ENCODE results near the gene AFF2. TPM values are rescaled to one million over a fixed set of nuclear protein-coding genes. Genes with fewer than 3 reads are reported as not detected.

AFF2 gene
- total RNA-seq, 4 donors from 2014 or later: 0.09 to 2.5 (median 0.65) TPM

DNA sequence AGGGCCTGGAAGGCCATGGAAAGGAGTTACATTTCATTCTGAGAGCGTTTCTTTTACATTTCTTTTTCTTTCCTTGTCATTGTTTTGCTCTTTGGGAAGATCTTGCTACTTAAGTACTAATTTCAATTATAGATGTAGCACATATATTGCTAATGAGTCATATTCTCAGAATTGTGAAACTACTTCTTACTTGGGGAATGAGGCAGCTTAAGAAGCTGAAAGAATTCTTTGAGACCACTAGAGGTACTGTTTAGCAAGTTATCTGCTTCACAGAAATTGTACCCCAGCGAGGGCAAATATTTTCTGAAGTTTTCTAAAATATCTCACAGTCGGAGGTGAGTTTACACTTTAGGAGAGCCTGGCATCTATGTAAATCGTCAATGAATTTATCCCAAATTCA, 100.6 kb downstream of the AFF2 start:
- no peak for DNase-seq
- intact Hi-C loops (cut with DNase I): no loop called here
- H3K4me3 ChIP-seq: no peak overlapping the region
- no peaks in the 10 kb centered on the region for H3K27me3 ChIP-seq
- no peaks in the 10 kb centered on the region for H3K9me3 ChIP-seq
- 40 to 46% methylated on average over 4 of the region's 4 CpGs for WGBS, 2 donors
- no peaks in the 10 kb centered on the region for H3K36me3 ChIP-seq
- TF ChIP-seq, protein P1, sequence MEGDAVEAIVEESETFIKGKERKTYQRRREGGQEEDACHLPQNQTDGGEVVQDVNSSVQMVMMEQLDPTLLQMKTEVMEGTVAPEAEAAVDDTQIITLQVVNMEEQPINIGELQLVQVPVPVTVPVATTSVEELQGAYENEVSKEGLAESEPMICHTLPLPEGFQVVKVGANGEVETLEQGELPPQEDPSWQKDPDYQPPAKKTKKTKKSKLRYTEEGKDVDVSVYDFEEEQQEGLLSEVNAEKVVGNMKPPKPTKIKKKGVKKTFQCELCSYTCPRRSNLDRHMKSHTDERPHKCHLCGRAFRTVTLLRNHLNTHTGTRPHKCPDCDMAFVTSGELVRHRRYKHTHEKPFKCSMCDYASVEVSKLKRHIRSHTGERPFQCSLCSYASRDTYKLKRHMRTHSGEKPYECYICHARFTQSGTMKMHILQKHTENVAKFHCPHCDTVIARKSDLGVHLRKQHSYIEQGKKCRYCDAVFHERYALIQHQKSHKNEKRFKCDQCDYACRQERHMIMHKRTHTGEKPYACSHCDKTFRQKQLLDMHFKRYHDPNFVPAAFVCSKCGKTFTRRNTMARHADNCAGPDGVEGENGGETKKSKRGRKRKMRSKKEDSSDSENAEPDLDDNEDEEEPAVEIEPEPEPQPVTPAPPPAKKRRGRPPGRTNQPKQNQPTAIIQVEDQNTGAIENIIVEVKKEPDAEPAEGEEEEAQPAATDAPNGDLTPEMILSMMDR (IDR thresholded peaks at IDR 0.05): no peak
- TF ChIP-seq POLR2A (IDR thresholded peaks at IDR 0.05): no peak
- no peak overlapping the region for H3K27ac ChIP-seq
- H3K4me1 ChIP-seq: no peaks in the 10 kb centered on the region

DNA sequence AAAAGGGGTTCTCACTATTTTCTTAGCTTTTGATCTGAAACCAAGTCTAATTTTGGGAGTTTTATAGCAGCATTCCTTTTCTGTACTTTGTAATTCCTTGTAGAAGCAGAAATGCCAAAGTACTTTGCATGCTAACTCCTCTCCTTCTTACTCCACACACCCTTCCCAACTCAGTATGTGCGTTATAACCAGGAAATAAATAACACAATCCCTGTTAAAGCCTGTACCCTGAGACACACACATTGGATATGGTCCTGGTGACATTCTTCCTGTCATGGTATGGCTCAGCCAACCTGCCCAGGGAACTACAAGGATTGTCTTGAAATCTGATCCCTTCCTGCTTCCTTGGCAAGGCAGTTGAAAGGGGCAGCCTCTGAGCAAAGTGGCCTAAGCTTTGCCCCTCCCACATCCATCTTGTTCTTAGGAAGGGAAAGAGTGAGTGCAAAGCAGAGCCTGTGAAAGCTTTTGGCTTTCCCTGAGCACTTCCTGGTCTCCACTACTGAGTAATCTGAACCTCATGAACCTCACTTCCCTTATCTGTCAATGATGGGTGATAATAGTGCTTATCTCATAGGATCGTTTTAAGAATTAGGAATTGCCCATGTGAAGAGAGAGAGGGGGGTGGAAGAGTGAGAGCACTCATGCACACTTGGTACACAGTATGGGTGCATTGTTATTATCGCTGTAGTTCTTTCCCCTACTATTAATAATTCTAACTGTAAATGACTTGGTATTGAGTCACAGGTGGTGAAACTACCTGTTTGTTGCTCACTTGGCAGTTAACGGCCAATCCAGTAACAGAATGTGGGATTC, 109.3 kb downstream of the AFF2 start:
- H3K27ac ChIP-seq: no peak overlapping the region
- WGBS, 2 donors: 43 to 46% methylated on average over 4 of the region's 4 CpGs
- no peaks in the 10 kb centered on the region for H3K27me3 ChIP-seq
- H3K9me3 ChIP-seq: no peaks in the 10 kb centered on the region
- DNase-seq: no peak
- intact Hi-C loops (cut with DNase I): no loop called here
- H3K4me3 ChIP-seq: no peak overlapping the region
- no peak for TF ChIP-seq POLR2A (IDR thresholded peaks at IDR 0.05)
- TF ChIP-seq, protein P1 (IDR thresholded peaks at IDR 0.05): no peak
- H3K36me3 ChIP-seq: no peaks in the 10 kb centered on the region
- no peaks in the 10 kb centered on the region for H3K4me1 ChIP-seq

DNA sequence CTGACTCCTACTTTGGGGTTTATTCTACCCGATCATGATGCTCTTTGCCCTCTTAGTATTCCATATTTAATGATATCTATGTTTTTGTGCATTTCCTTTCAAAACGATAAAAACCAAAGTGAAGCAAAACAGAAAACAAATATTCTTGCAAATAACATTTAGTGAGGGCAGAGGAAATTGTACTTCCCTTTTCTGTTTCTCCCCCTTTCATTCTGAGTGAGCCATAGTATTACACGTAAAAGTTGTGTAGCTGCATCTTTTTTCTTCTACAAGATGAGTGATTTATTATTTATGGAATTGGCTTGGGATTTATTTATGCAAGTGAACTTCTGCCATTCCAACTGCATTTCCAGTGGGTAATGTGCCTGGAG, 109.9 kb downstream of the AFF2 start:
- no peak for DNase-seq
- intact Hi-C loops (cut with DNase I): no loop called here
- no peaks in the 10 kb centered on the region for H3K27me3 ChIP-seq
- WGBS, 2 donors: 47 to 76% methylated on average over 3 of the region's 3 CpGs
- H3K4me3 ChIP-seq: no peak overlapping the region
- no peaks in the 10 kb centered on the region for H3K4me1 ChIP-seq
- no peaks in the 10 kb centered on the region for H3K36me3 ChIP-seq
- H3K9me3 ChIP-seq: no peaks in the 10 kb centered on the region
- no peak overlapping the region for H3K27ac ChIP-seq
- TF ChIP-seq, protein P1 (IDR thresholded peaks at IDR 0.05): no peak
- no peak for TF ChIP-seq POLR2A (IDR thresholded peaks at IDR 0.05)

DNA sequence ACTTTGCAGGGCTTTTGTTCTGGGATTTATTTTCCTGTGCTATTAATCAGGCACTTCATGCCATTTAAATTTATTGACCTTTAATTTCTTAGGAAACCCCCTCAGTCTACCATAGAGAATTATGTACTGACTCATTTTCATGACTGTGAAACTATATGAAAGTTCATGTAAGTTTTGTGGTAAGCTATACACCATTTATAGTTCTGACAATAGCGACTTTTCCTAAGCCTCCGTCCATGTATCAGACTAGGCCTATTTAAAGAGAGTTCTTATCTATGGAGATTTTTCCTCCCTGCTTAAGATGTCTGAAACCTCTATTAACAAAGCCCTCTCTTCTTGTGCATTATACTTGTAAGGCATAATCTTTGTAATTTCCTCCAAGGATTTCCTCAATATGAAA, 111.6 kb downstream of the AFF2 start:
- WGBS, 2 donors: 41 to 57% methylated on average over 2 of the region's 2 CpGs
- intact Hi-C loops (cut with DNase I): no loop called here
- no peak overlapping the region for H3K4me3 ChIP-seq
- no peaks in the 10 kb centered on the region for H3K9me3 ChIP-seq
- no peak overlapping the region for H3K27ac ChIP-seq
- no peaks in the 10 kb centered on the region for H3K4me1 ChIP-seq
- TF ChIP-seq POLR2A (IDR thresholded peaks at IDR 0.05): no peak
- TF ChIP-seq, protein P1 (IDR thresholded peaks at IDR 0.05): no peak
- DNase-seq: no peak
- H3K27me3 ChIP-seq: no peaks in the 10 kb centered on the region
- no peaks in the 10 kb centered on the region for H3K36me3 ChIP-seq

DNA sequence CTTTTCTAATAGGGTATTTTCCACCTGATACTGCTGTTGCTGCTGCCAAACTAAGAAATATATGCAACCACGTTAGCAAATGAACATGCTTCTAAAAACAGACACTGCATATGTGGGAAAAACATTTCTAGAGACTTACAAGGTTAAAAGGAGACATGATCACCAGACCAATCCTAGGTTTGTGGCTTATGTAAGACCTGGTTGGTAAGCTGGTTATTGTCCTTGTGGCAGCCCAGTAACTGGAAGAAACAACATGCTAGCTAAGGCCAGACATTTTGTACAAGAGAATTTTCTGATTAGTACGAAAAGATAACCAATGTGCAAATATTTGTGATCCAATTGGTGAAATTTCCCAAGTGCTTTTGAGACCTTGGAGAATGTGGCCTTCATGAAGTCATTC, 112.0 kb downstream of the AFF2 start:
- Histone ChIP-seq H3K27me3 (no peaks in the 10 kb centered on the region), H3K4me1 (no peaks in the 10 kb centered on the region), H3K4me3 (no peak overlapping the region), H3K27ac (no peak overlapping the region), H3K36me3 (no peaks in the 10 kb centered on the region), H3K9me3 (no peaks in the 10 kb centered on the region)
- intact Hi-C loops (cut with DNase I): no loop called here
- 35 to 43% methylated on average over 2 of the region's 2 CpGs for WGBS, 2 donors
- no peak for TF ChIP-seq POLR2A (IDR thresholded peaks at IDR 0.05)
- TF ChIP-seq, protein P1 (IDR thresholded peaks at IDR 0.05): no peak
- DNase-seq: no peak

Data from esophagus squamous epithelium (tissue), 5 donors.